ENCODE measurements around the gene APBA1.

- no peak for TF ChIP-seq CTCF (IDR thresholded peaks at IDR 0.05; ENCODE audit: insufficient read depth, low read length, poor library complexity, severe bottlenecking)
- no peak for TF ChIP-seq EZH2phosphoT487 (conservative IDR thresholded peaks at IDR 0.05; ENCODE audit: low read length)
These were observed 239.5 kb downstream of the APBA1 start for GRCh38 chr9:69432623-69433022.

Measured in SU-DHL-6 (cell line).